H9 (cell line): ENCODE results near the gene TBC1D13. TPM values are rescaled to one million over a fixed set of nuclear protein-coding genes. Genes with fewer than 3 reads are reported as not detected.

Source experiments
- DNase-seq: peaks from one replicate; pipeline ENCODE4 v3.0.0-alpha.2; 2017
- H2AFZ ChIP-seq: one replicate; pipeline ENCODE4 v1.6.1; 2013; ENCODE audit warnings: mild to moderate bottlenecking, low read length, control low read depth, moderate library complexity
- H2AK5ac ChIP-seq: 2 replicates; pipeline ENCODE4 v1.6.1; 2013; ENCODE audit warnings: low read length, control low read depth, mixed read lengths; ENCODE audit not compliant: insufficient read length
- H2BK120ac ChIP-seq: one replicate; pipeline ENCODE4 v1.6.1; 2013; ENCODE audit warnings: low read depth, mild to moderate bottlenecking, low read length, control low read depth, inconsistent platforms; ENCODE audit not compliant: poor library complexity, severe bottlenecking
- H2BK12ac ChIP-seq: 2 replicates; pipeline ENCODE4 v1.6.1; 2013; ENCODE audit warnings: low read length, control low read depth, mixed read lengths, low read depth; ENCODE audit not compliant: insufficient read length
- H2BK15ac ChIP-seq: 2 replicates; pipeline ENCODE4 v1.6.1; 2013; ENCODE audit warnings: low read depth, low read length, control low read depth
- H2BK20ac ChIP-seq: one replicate; pipeline ENCODE4 v1.6.1; 2013; ENCODE audit warnings: low read depth, mild to moderate bottlenecking, low read length, control low read depth, inconsistent platforms; ENCODE audit not compliant: poor library complexity, severe bottlenecking
- H2BK5ac ChIP-seq: 2 replicates; pipeline ENCODE4 v1.6.1; 2013; ENCODE audit warnings: low read length, control low read depth, mixed read lengths; ENCODE audit not compliant: insufficient read length
- H3K14ac ChIP-seq: 2 replicates; pipeline ENCODE4 v1.6.1; 2013; ENCODE audit warnings: low read length, control low read depth; ENCODE audit not compliant: insufficient read depth
- H3K18ac ChIP-seq: 2 replicates; pipeline ENCODE4 v1.6.1; 2013; ENCODE audit warnings: low read depth, mild to moderate bottlenecking, mixed read lengths, low read length, control low read depth; ENCODE audit not compliant: insufficient read length
- H3K23ac ChIP-seq: 2 replicates; pipeline ENCODE4 v1.6.1; 2013; ENCODE audit warnings: low read length, control low read depth, mixed read lengths, low read depth; ENCODE audit not compliant: insufficient read length
- H3K23me2 ChIP-seq: 2 replicates; pipeline ENCODE4 v1.6.1; 2013; ENCODE audit warnings: low read depth, mild to moderate bottlenecking, mixed read lengths, low read length, control low read depth; ENCODE audit not compliant: insufficient read length, poor library complexity, severe bottlenecking
- H3K27ac ChIP-seq: 2 replicates; pipeline ENCODE4 v1.5.1; 2013; ENCODE audit warnings: low read length, control low read depth, mixed read lengths, low read depth; ENCODE audit not compliant: insufficient read length
- H3K27me3 ChIP-seq: 2 replicates; pipeline ENCODE4 v1.6.1; 2013; ENCODE audit warnings: low read length, control low read depth, inconsistent platforms; ENCODE audit not compliant: insufficient read depth
- H3K4ac ChIP-seq: 2 replicates; pipeline ENCODE4 v1.6.1; 2013; ENCODE audit warnings: low read depth, mild to moderate bottlenecking, control low read depth, inconsistent platforms, low read length, moderate library complexity
- H3K4me1 ChIP-seq: 2 replicates; pipeline ENCODE4 v1.6.1; 2013; ENCODE audit warnings: low read length, control low read depth, inconsistent platforms; ENCODE audit not compliant: insufficient read depth
- H3K4me2 ChIP-seq: 2 replicates; pipeline ENCODE4 v1.6.1; 2013; ENCODE audit warnings: low read length, control low read depth, mixed read lengths; ENCODE audit not compliant: insufficient read length, insufficient read depth
- H3K56ac ChIP-seq: 2 replicates; pipeline ENCODE4 v1.6.1; 2013; ENCODE audit warnings: low read depth, mild to moderate bottlenecking, mixed read lengths, low read length, control low read depth; ENCODE audit not compliant: insufficient read length
- H3K79me1 ChIP-seq: 2 replicates; pipeline ENCODE4 v1.6.1; 2013; ENCODE audit warnings: low read depth, mild to moderate bottlenecking, moderate library complexity, low read length, control low read depth, inconsistent platforms; ENCODE audit not compliant: insufficient read depth, poor library complexity, severe bottlenecking
- H3K79me2 ChIP-seq: 2 replicates; pipeline ENCODE4 v1.6.1; 2013; ENCODE audit warnings: low read length, control low read depth, inconsistent platforms; ENCODE audit not compliant: insufficient read depth
- H3K9ac ChIP-seq: 2 replicates; pipeline ENCODE4 v1.6.1; 2013; ENCODE audit warnings: low read length, control low read depth, mixed read lengths; ENCODE audit not compliant: insufficient read length; ENCODE audit errors: extremely low read depth
- H3K9me3 ChIP-seq: one replicate; pipeline ENCODE4 v1.6.1; 2013; ENCODE audit warnings: low read depth, low read length, inconsistent platforms; ENCODE audit not compliant: control insufficient read depth
- H3T11ph ChIP-seq: one replicate; pipeline ENCODE4 v1.6.1; 2013; ENCODE audit warnings: mild to moderate bottlenecking, low read length, control low read depth, inconsistent platforms
- H4K20me1 ChIP-seq: one replicate; pipeline ENCODE4 v1.6.1; 2013; ENCODE audit not compliant: control insufficient read depth, insufficient read length, insufficient read depth
- H4K5ac ChIP-seq: 2 replicates; pipeline ENCODE4 v1.6.1; 2013; ENCODE audit warnings: low read depth, mild to moderate bottlenecking, mixed read lengths, low read length, control low read depth; ENCODE audit not compliant: insufficient read length
- H4K8ac ChIP-seq: replicated peaks from 2 replicates; pipeline ENCODE4 v1.6.1; 2013; ENCODE audit warnings: low read length, control low read depth, mixed read lengths, low read depth; ENCODE audit not compliant: insufficient read length
- H4K91ac ChIP-seq: 2 replicates; pipeline ENCODE4 v1.6.1; 2013; ENCODE audit warnings: low read depth, mild to moderate bottlenecking, moderate library complexity, mixed read lengths, low read length, control low read depth; ENCODE audit not compliant: insufficient read length
- H3K27ac Mint-ChIP-seq, 3 experiments: 2 replicates in 2 of 3; 3 replicates in 1 of 3; pipeline ENCODE4 v1.8.0; 2020 to 2021; ENCODE audit warnings: mixed read lengths in 3 of 3, mild to moderate bottlenecking in 1 of 3, moderate library complexity in 1 of 3
- H3K27me3 Mint-ChIP-seq: 2 replicates; pipeline ENCODE4 v1.8.0; 2021; ENCODE audit warnings: low read depth, mild to moderate bottlenecking, moderate library complexity, mixed read lengths
- H3K36me3 Mint-ChIP-seq, 3 experiments: 2 replicates in 2 of 3; 3 replicates in 1 of 3; pipeline ENCODE4 v1.8.0; 2020 to 2021; ENCODE audit warnings: low read depth in 3 of 3, mixed read lengths in 3 of 3; ENCODE audit not compliant: insufficient read depth in 1 of 3
- H3K4me1 Mint-ChIP-seq, 2 experiments: 2 replicates each; pipeline ENCODE4 v1.8.0; 2020; ENCODE audit warnings: mixed read lengths in 2 of 2
- H3K4me3 Mint-ChIP-seq, 2 experiments: 2 replicates in 1 of 2; 3 replicates in 1 of 2; pipeline ENCODE4 v1.8.0; 2020 to 2021; ENCODE audit warnings: mild to moderate bottlenecking in 2 of 2, mixed read lengths in 2 of 2, moderate library complexity in 1 of 2
- H3K9me3 Mint-ChIP-seq, 2 experiments: 2 replicates in 1 of 2; 3 replicates in 1 of 2; pipeline ENCODE4 v1.8.0; 2020; ENCODE audit warnings: mild to moderate bottlenecking in 2 of 2, mixed read lengths in 2 of 2, moderate library complexity in 1 of 2
- CTCF ChIP-seq: fragments of 200-600 bp; sonication (generic); conservative IDR thresholded peaks from 3 replicates; pipeline ENCODE4 v1.8.0; 2021; ENCODE audit warnings: antibody characterized with exemption, mild to moderate bottlenecking
- WGBS: extraction: QIAGEN DNeasy Blood & Tissue Kit; methylation state at CpG from one replicate; pipeline ENCODE4 v1.1.7; 2013; ENCODE audit warnings: missing lambda C conversion rate, low lambda C conversion rate, mixed read lengths; ENCODE audit not compliant: insufficient read length; ENCODE audit errors: extremely low coverage; 5-methylcytosine and 5-hydroxymethylcytosine counted together
- total RNA-seq: library from RNA; stranded (reverse); gene quantifications from 2 replicates; pipeline ENCODE4 v1.2.1, GENCODE V29; 2021

TBC1D13 gene
- total RNA-seq, 1 experiment from 2014 or later = 27.3 TPM

DNA sequence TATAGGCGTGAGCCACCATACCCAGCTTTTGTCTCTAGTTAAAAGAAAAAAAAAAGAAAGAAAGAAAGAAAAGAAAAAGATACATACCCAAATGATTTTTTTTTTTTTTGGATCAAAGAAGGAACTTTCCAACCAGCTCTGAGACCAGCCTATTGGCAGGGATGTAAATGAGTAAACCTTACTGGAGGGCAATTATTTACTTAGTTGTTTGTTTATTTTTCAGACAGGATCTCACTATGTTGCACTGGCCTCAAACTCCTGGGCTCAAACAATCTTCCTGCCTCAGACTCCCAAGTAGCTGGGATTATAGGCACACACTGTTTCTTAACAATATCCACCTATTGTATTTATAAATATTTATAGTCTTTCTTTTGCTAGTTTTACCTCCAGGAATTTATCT is 53.5 kb downstream of the TBC1D13 start:
- Mint-ChIP-seq H3K9me3 (no peaks in the 10 kb centered on the region), H3K36me3 (peaks cover 7 to 20% (median 10%) of the 10 kb centered on the region in 3 experiments; a peak in 6 of 7 replicates), H3K4me1 (peaks cover 3 to 4% of the 10 kb centered on the region in 2 experiments; a peak in 1 of 4 replicates), H3K27ac (no peak overlapping the region), H3K27me3 (no peaks in the 10 kb centered on the region), H3K4me3 (no peak overlapping the region)
- Histone ChIP-seq H3T11ph (no peak overlapping the region), H3K27me3 (no peaks in the 10 kb centered on the region), H2BK5ac (no peak overlapping the region), H2AFZ (no peak overlapping the region), H3K14ac (no peak overlapping the region), H2BK20ac (no peak overlapping the region), H4K20me1 (no peaks in the 10 kb centered on the region), H3K27ac (no peak overlapping the region), H3K4ac (no peak overlapping the region), H3K4me2 (no peak overlapping the region), H2BK120ac (no peak overlapping the region), H2AK5ac (no peak overlapping the region), H3K9ac (no peak overlapping the region), H2BK15ac (no peak overlapping the region), H3K23me2 (no peaks in the 10 kb centered on the region), H4K91ac (no peak overlapping the region), H3K18ac (no peak overlapping the region), H2BK12ac (no peak overlapping the region), H4K5ac (no peak overlapping the region), H3K9me3 (no peaks in the 10 kb centered on the region), H3K79me1 (no peaks in the 10 kb centered on the region), H3K56ac (no peak overlapping the region), H4K8ac (no peak overlapping the region), H3K23ac (no peak overlapping the region), H3K4me1 (no peaks in the 10 kb centered on the region), H3K79me2 (no peaks in the 10 kb centered on the region)
- no peak for DNase-seq
- WGBS = no CpG with 5 or more reads among the region's 1 CpG
- no peak for TF ChIP-seq CTCF
